HepG2 (cell line): ENCODE data around the gene PHKG2. TPM values are rescaled to one million over a fixed set of nuclear protein-coding genes. Genes with fewer than 3 reads are reported as not detected.

Experiments
- ATF6 ChIP-seq: sonication (generic); formaldehyde crosslinking; conservative IDR thresholded peaks from 2 replicates; pipeline ENCODE4 v1.4.0; 2020; ENCODE audit warnings: missing genetic modification reagents
- FOXK2 ChIP-seq: fragments of 450-650 bp; IDR thresholded peaks from 2 replicates; pipeline ENCODE4 v1.6.1; 2016
- FUBP1 ChIP-seq: sonication (generic); formaldehyde crosslinking; IDR thresholded peaks from 2 replicates; pipeline ENCODE4 v1.5.1; 2020; ENCODE audit warnings: missing genetic modification reagents, mild to moderate bottlenecking, borderline replicate concordance
- HES4 ChIP-seq: sonication (generic); formaldehyde crosslinking; IDR thresholded peaks from 2 replicates; pipeline ENCODE4 v1.9.0; 2021; ENCODE audit warnings: mild to moderate bottlenecking, missing genetic modification reagents, borderline replicate concordance
- HOMEZ ChIP-seq: IDR thresholded peaks from 2 replicates; pipeline ENCODE4 v1.6.1; 2016; ENCODE audit warnings: low read depth
- HOXA5 ChIP-seq: sonication (generic); formaldehyde crosslinking; IDR thresholded peaks from 2 replicates; pipeline ENCODE4 v1.4.0; 2020; ENCODE audit warnings: missing genetic modification reagents
- JUN ChIP-seq: sonication (generic); formaldehyde crosslinking; IDR thresholded peaks from 2 replicates; pipeline ENCODE4 v1.4.0; 2020; ENCODE audit warnings: mild to moderate bottlenecking, missing genetic modification reagents
- KDM5B ChIP-seq: sonication (generic); formaldehyde crosslinking; IDR thresholded peaks from 2 replicates; pipeline ENCODE4 v1.4.0; 2020; ENCODE audit warnings: missing genetic modification reagents, mild to moderate bottlenecking, borderline replicate concordance
- KLF6 ChIP-seq: IDR thresholded peaks from 2 replicates; pipeline ENCODE4 v1.8.0; 2016; ENCODE audit warnings: missing biosample characterization, missing genetic modification reagents
- KMT2A ChIP-seq: sonication (generic); formaldehyde crosslinking; IDR thresholded peaks from 2 replicates; pipeline ENCODE4 v1.4.0; 2020; ENCODE audit warnings: missing genetic modification reagents
- MIER2 ChIP-seq: IDR thresholded peaks from 2 replicates; pipeline ENCODE4 v1.6.1; 2016; ENCODE audit warnings: missing biosample characterization, missing genetic modification reagents
- MLLT10 ChIP-seq: sonication (generic); formaldehyde crosslinking; IDR thresholded peaks from 2 replicates; pipeline ENCODE4 v1.4.0; 2020; ENCODE audit warnings: missing genetic modification reagents
- NR2F6 ChIP-seq, 2 experiments: IDR thresholded peaks; 2 replicates each; pipeline ENCODE4 v1.6.1; 2016; ENCODE audit warnings: antibody characterized with exemption in 1 of 2, mild to moderate bottlenecking in 1 of 2
- POLR2A ChIP-seq, 2 experiments: IDR thresholded peaks; 2 replicates each; pipeline ENCODE4 v1.6.1; 2011; ENCODE audit warnings: low read depth in 2 of 2, low read length in 2 of 2, mild to moderate bottlenecking in 1 of 2, moderate library complexity in 1 of 2; ENCODE audit not compliant: insufficient read depth in 1 of 2
- PRMT3 ChIP-seq: sonication (generic); formaldehyde crosslinking; IDR thresholded peaks from 2 replicates; pipeline ENCODE4 v1.8.1; 2022; ENCODE audit warnings: low read depth, mild to moderate bottlenecking, moderate library complexity, missing genetic modification reagents, borderline replicate concordance
- TCF7L2 ChIP-seq: IDR thresholded peaks from 2 replicates; pipeline ENCODE4 v1.6.1; 2011; ENCODE audit warnings: mild to moderate bottlenecking, low read depth, low read length, moderate library complexity
- TFDP2 ChIP-seq: sonication (generic); formaldehyde crosslinking; IDR thresholded peaks from 2 replicates; pipeline ENCODE4 v1.4.0; 2020; ENCODE audit warnings: missing genetic modification reagents
- ZFP1 ChIP-seq: IDR thresholded peaks from 2 replicates; pipeline ENCODE4 v1.6.1; 2016
- ZNF501 ChIP-seq: sonication (generic); formaldehyde crosslinking; IDR thresholded peaks from 2 replicates; pipeline ENCODE4 v1.5.1; 2020; ENCODE audit warnings: mild to moderate bottlenecking, moderate library complexity, missing genetic modification reagents
- ZNF639 ChIP-seq: conservative IDR thresholded peaks from 2 replicates; pipeline ENCODE4 v1.6.1; 2018; ENCODE audit warnings: missing genetic modification reagents
- ZNF788 ChIP-seq: sonication (generic); formaldehyde crosslinking; IDR thresholded peaks from 2 replicates; pipeline ENCODE4 v1.5.0; 2020; ENCODE audit warnings: mild to moderate bottlenecking, missing genetic modification reagents, borderline replicate concordance
- ZZZ3 ChIP-seq: sonication (generic); formaldehyde crosslinking; IDR thresholded peaks from 2 replicates; pipeline ENCODE4 v1.4.0; 2020; ENCODE audit warnings: missing genetic modification reagents, mild to moderate bottlenecking, borderline replicate concordance
- polyA plus RNA-seq, 8 experiments: library from polyadenylated mRNA; depleted of rRNA in 3 of 8; stranded (reverse) in 7 of 8; unstranded in 1 of 8; fragments of >200 nt; fragmentation: Illumina TruSeq in 4 of 8; extraction: Trizol in 4 of 8; gene quantifications; 2 replicates each; pipeline versions ENCODE4 v1.2.1 to v1.2.3, GENCODE V29; 2011 to 2016; ENCODE audit warnings: low read depth in 4 of 8, missing spikeins in 1 of 8, mixed read lengths in 1 of 8; ENCODE audit not compliant: insufficient read depth in 1 of 8
- total RNA-seq, 5 experiments: library from RNA; depleted of rRNA; stranded (reverse); fragments of >200 nt; fragmentation: Illumina TruSeq; extraction: Trizol; gene quantifications; 2 replicates each; pipeline ENCODE4 v1.2.3, GENCODE V29; 2016; ENCODE audit warnings: low read depth in 1 of 5

Gene PHKG2
- total and polyA plus RNA-seq, 2 of the 13 experiments (the other 11 are each of a cell fraction or from before 2014, with no cell fraction given), result 37.4 to 42.1 TPM

GRCh38 chr16:30786936-30787612 is 38.8 kb downstream of the PHKG2 start, which contains the start of gene ZNF629 (continued):
- TF ChIP-seq HOMEZ (CRISPR knock-in tag) (0 out of 2 replicates have a peak, but pooled peaks have one; percentile 19), MLLT10 (CRISPR knock-in tag) (peak; percentile 29; the same call in 1 of the 2 replicates), ZFP1 (CRISPR knock-in tag) (peak; percentile 66; the same call in 1 of the 2 replicates), ZNF501 (CRISPR knock-in tag) (peak; percentile 65; the same call in 1 of the 2 replicates), TFDP2 (CRISPR knock-in tag) (peak; percentile 35; the same call in 1 of the 2 replicates), ATF6 (CRISPR knock-in tag) (peak; percentile 67), KDM5B (CRISPR knock-in tag) (peak; percentile 53; the same call in 1 of the 2 replicates), MIER2 (CRISPR knock-in tag) (peak; percentile 33; the same call in 1 of the 2 replicates), PRMT3 (CRISPR knock-in tag) (no peak), FUBP1 (CRISPR knock-in tag) (no peak), FOXK2 (no peak), HES4 (CRISPR knock-in tag) (peak; percentile 61; the same call in 1 of the 2 replicates), TCF7L2 (no peak), KLF6 (CRISPR knock-in tag) (peak; percentile 73; the same call in 1 of the 2 replicates), ZNF639 (no peak; the same call in 1 of the 2 replicates), NR2F6 (IDR thresholded peaks at IDR 0.05) (peak; percentile 46; the same call in 1 of the 2 replicates), NR2F6 (CRISPR knock-in tag; IDR thresholded peaks at IDR 0.05) (peak; percentile 68), POLR2A (IDR thresholded peaks at IDR 0.05; ENCODE audit: insufficient read depth in 1 of 2, low read depth in 2 of 2, low read length in 2 of 2) (peak; percentile 47 to 52), HOXA5 (0 out of 2 replicates have a peak, but pooled peaks have one; percentile 57), ZNF788 (CRISPR knock-in tag) (peak; percentile 93; the same call in 1 of the 2 replicates), KMT2A (CRISPR knock-in tag) (peak; percentile 58; the same call in 1 of the 2 replicates), ZZZ3 (CRISPR knock-in tag) (0 out of 2 replicates have a peak, but pooled peaks have one; percentile 15), JUN (CRISPR knock-in tag) (no peak)
